SH-SY5Y (cell line): Measurements from ENCODE around the gene RADX.

Source experiments
- GATA2 ChIP-seq: IDR thresholded peaks from 2 replicates; pipeline ENCODE4 v1.6.1; 2011; ENCODE audit warnings: mild to moderate bottlenecking, low read depth, low read length
- GATA3 ChIP-seq: IDR thresholded peaks from 2 replicates; pipeline ENCODE4 v1.6.1; 2011; ENCODE audit warnings: low read depth, mild to moderate bottlenecking, low read length, moderate library complexity

DNA sequence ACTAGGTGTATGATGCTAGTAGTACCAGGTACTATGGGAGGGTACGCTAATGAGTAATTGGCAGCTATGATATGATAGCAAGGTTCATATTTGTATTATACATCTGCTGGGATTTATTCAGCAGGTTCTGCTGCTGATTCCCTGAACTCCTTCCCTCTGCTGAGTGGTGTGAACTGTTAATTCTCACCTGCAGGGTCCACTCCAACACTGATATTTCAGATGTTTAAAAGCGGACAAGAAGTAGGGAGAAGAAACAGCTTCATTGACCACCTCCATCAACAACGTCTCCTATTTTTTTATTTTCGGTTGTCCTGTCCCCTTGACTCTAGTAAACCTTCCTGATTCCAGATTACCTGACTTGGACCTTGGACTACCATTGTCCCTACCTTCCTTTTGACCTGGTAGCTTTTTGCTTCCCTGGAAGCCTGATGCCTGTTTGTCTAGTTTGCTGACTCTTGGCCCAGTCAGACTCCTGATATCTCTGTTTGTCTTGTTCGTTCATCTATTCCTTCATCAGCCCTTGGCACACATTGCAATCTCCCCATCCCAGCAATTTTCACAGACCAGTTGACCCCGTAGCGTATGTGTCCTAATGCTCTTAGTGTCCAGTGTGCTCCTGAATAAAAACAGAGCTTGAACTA lies 80.8 kb downstream of the RADX start:
- TF ChIP-seq GATA2 (no peak), GATA3 (no peak)
